ENCODE results near the gene SET. TPM values are rescaled to one million over a fixed set of nuclear protein-coding genes. Genes with fewer than 3 reads are reported as not detected.
A peak's percentile ranks its signal among the peaks of the same experiment; 100 is the strongest.
"Not testable (repeated sequence)": the region's sequence is repeated elsewhere in the genome, so short reads cannot be mapped to it uniquely, and the experiment has no call there.

The SET gene
- total RNA-seq, 1 donor from 2014 or later: 336 TPM

GRCh38 chr9:128685636-128686489 lies 3.2 kb upstream of the SET start:
- Histone ChIP-seq H3K4me1 (ENCODE audit: control insufficient read depth in 3 of 3, insufficient read depth in 3 of 3, low read length in 3 of 3) (peaks cover 16 to 23% (median 18%) of the 10 kb centered on the region in 3 donors), H3K9ac (ENCODE audit: low read depth in 1 of 3, low read length in 3 of 3) (peak overlapping the region in 1 of 3 donors; percentile 38), H3K4me3 (ENCODE audit: low read length in 3 of 3) (no peak overlapping the region), H3K27ac (ENCODE audit: low read depth, low read length) (no peak overlapping the region), H3K9me3 (ENCODE audit: control insufficient read depth in 3 of 3, low read length in 3 of 3) (no peaks in the 10 kb centered on the region), H3K27me3 (ENCODE audit: control insufficient read depth in 3 of 3, insufficient read depth in 3 of 3, low read length in 3 of 3) (peaks cover 0 to 12% (median 5%) of the 10 kb centered on the region in 3 donors), H3K36me3 (ENCODE audit: control insufficient read depth in 3 of 3, insufficient read depth in 3 of 3, low read length in 3 of 3) (no peaks in the 10 kb centered on the region)

DNA sequence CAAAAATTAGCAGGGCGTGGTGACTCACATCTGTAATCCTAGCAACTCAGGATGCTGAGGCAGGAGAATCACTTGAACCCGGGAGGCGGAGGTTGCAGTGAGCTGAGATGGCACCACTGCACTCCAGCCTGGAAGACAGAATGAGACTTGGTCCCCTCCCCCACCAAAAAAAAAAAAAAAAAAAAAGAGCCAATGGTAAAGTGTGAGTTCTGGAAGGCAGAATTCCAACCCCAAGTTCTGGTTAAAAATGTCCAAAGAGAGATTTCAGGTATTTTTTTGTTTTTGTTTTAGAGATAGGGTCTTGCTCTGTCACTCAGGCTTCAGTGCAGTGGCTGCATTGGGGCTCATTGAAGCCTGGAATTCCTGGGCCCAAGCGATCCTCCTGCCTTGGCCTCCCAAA lies 1.6 kb upstream of the SET start:
- H3K4me1 ChIP-seq (ENCODE audit: control insufficient read depth in 3 of 3, insufficient read depth in 3 of 3, low read length in 3 of 3): peaks cover 16 to 25% (median 22%) of the 10 kb centered on the region in 3 donors
- H3K27me3 ChIP-seq (ENCODE audit: control insufficient read depth in 3 of 3, insufficient read depth in 3 of 3, low read length in 3 of 3): peaks cover 0 to 12% (median 5%) of the 10 kb centered on the region in 3 donors
- no peak overlapping the region for H3K9ac ChIP-seq (ENCODE audit: low read depth in 1 of 3, low read length in 3 of 3)
- H3K4me3 ChIP-seq (ENCODE audit: low read length in 3 of 3): no peak overlapping the region
- peaks cover 0 to 10% (median 9%) of the 10 kb centered on the region in 3 donors for H3K36me3 ChIP-seq (ENCODE audit: control insufficient read depth in 3 of 3, insufficient read depth in 3 of 3, low read length in 3 of 3)
- no peak overlapping the region for H3K27ac ChIP-seq (ENCODE audit: low read depth, low read length)
- H3K9me3 ChIP-seq (ENCODE audit: control insufficient read depth in 3 of 3, low read length in 3 of 3): no peaks in the 10 kb centered on the region

- peaks cover 16 to 25% (median 20%) of the 10 kb centered on the region in 3 donors for H3K4me1 ChIP-seq (ENCODE audit: control insufficient read depth in 3 of 3, insufficient read depth in 3 of 3, low read length in 3 of 3)
- H3K27me3 ChIP-seq (ENCODE audit: control insufficient read depth in 3 of 3, insufficient read depth in 3 of 3, low read length in 3 of 3): peaks cover 0 to 9% (median 5%) of the 10 kb centered on the region in 3 donors
- H3K36me3 ChIP-seq (ENCODE audit: control insufficient read depth in 3 of 3, insufficient read depth in 3 of 3, low read length in 3 of 3): peaks cover 15 to 26% (median 26%) of the 10 kb centered on the region in 3 donors
- peak overlapping the region; percentile 68 for H3K27ac ChIP-seq (ENCODE audit: low read depth, low read length)
- no peaks in the 10 kb centered on the region for H3K9me3 ChIP-seq (ENCODE audit: control insufficient read depth in 3 of 3, low read length in 3 of 3)
- H3K9ac ChIP-seq (ENCODE audit: low read depth in 1 of 3, low read length in 3 of 3): peak overlapping the region in 1 of 3 donors; percentile 79
- H3K4me3 ChIP-seq (ENCODE audit: low read length in 3 of 3): peak overlapping the region in 2 of 3 donors; percentile 52 to 61
Observed at GRCh38 chr9:128689293-128689774, 312 bp downstream of the SET start.

DNA sequence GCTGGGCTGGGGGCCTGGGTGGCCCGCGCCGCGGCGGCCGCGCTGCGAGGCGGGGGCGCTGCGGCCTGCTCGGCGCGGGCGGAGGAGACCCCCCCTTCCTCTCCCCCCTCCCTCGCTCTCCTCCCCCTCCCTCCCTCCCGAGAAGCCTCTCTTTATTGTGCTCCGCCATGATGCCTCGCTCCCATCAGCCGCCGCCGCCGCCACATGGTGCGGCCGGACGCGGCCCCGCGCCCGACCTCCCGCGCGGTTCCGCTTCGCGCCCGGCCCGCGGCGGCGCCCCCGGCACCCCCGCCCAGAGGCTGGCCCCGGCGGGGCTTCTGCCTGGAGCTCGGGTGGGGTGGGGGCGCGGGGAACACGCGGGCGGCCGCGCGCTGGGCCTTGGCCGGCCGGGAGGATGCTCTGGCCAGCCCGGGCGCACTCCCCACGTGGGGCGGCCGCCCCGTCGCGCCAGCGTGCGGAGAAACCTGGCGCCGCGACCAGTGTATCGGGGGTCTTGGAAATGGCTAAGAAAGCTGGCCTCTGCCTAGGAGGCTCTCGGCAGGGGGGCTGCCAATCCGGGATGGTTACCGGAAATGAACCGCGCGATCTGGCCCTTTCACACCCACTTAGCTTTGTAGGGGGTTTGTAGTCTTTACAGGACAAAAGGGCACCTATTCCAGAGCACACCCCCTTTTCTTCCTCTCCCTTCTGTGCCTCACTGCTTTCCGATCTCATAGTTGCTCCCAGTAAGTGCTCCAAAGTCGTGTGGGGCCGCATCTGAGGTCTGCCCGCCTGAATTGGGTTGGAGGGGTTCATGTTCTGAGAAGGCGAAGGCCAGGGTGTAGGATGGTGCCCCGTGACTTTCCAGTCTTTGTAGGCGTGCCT lies 1.0 kb downstream of the SET start:
- H3K9ac ChIP-seq (ENCODE audit: low read depth in 1 of 3, low read length in 3 of 3): peak overlapping the region; percentile 71 to 80 (median 74)

GRCh38 chr9:128690684-128691034 lies 1.6 kb downstream of the SET start:
- H3K4me3 ChIP-seq (ENCODE audit: low read length in 3 of 3): peak overlapping the region; percentile 68 to 76 (median 75)
- peaks cover 16 to 31% (median 28%) of the 10 kb centered on the region in 3 donors for H3K36me3 ChIP-seq (ENCODE audit: control insufficient read depth in 3 of 3, insufficient read depth in 3 of 3, low read length in 3 of 3)
- peak overlapping the region; percentile 12 for H3K27ac ChIP-seq (ENCODE audit: low read depth, low read length)
- no peaks in the 10 kb centered on the region for H3K27me3 ChIP-seq (ENCODE audit: control insufficient read depth in 3 of 3, insufficient read depth in 3 of 3, low read length in 3 of 3)
- peaks cover 13 to 20% (median 19%) of the 10 kb centered on the region in 3 donors for H3K4me1 ChIP-seq (ENCODE audit: control insufficient read depth in 3 of 3, insufficient read depth in 3 of 3, low read length in 3 of 3)
- H3K9ac ChIP-seq (ENCODE audit: low read depth in 1 of 3, low read length in 3 of 3): peak overlapping the region; percentile 71 to 80 (median 74)
- no peaks in the 10 kb centered on the region for H3K9me3 ChIP-seq (ENCODE audit: control insufficient read depth in 3 of 3, low read length in 3 of 3)

More for the DNA sequence above, 1.0 kb downstream of the SET start:
- H3K27me3 ChIP-seq (ENCODE audit: control insufficient read depth in 3 of 3, insufficient read depth in 3 of 3, low read length in 3 of 3): peaks cover 0 to 2% (median 0%) of the 10 kb centered on the region in 3 donors
- H3K4me1 ChIP-seq (ENCODE audit: control insufficient read depth in 3 of 3, insufficient read depth in 3 of 3, low read length in 3 of 3): peaks cover 13 to 20% (median 19%) of the 10 kb centered on the region in 3 donors
- H3K9me3 ChIP-seq (ENCODE audit: control insufficient read depth in 3 of 3, low read length in 3 of 3): no peaks in the 10 kb centered on the region
- peak overlapping the region; percentile 12 for H3K27ac ChIP-seq (ENCODE audit: low read depth, low read length)
- peak overlapping the region; percentile 68 to 76 (median 75) for H3K4me3 ChIP-seq (ENCODE audit: low read length in 3 of 3)
- peaks cover 16 to 29% (median 28%) of the 10 kb centered on the region in 3 donors for H3K36me3 ChIP-seq (ENCODE audit: control insufficient read depth in 3 of 3, insufficient read depth in 3 of 3, low read length in 3 of 3)

DNA sequence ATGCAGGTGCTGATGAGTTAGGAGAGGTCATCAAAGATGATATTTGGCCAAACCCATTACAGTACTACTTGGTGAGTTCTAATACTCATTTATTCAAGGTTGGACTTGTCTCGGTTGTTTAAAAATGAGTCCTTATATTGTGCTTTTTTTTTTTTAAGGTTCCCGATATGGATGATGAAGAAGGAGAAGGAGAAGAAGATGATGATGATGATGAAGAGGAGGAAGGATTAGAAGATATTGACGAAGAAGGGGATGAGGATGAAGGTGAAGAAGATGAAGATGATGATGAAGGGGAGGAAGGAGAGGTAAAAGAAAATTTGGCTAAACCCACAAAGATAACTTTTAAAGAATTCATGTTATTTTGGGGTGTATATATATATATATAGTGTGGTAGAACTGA lies 4.7 kb downstream of the SET start:
- H3K9ac ChIP-seq (ENCODE audit: low read depth in 1 of 3, low read length in 3 of 3); H3K4me3 ChIP-seq (ENCODE audit: low read length in 3 of 3); H3K9me3 ChIP-seq (ENCODE audit: control insufficient read depth in 3 of 3, low read length in 3 of 3); H3K27me3 ChIP-seq (ENCODE audit: control insufficient read depth in 3 of 3, insufficient read depth in 3 of 3, low read length in 3 of 3); H3K27ac ChIP-seq (ENCODE audit: low read depth, low read length): not testable (repeated sequence)
- Histone ChIP-seq H3K36me3 (ENCODE audit: control insufficient read depth in 3 of 3, insufficient read depth in 3 of 3, low read length in 3 of 3) (peaks cover 16 to 45% (median 31%) of the 10 kb centered on the region in 3 donors), H3K4me1 (ENCODE audit: control insufficient read depth in 3 of 3, insufficient read depth in 3 of 3, low read length in 3 of 3) (peaks cover 8 to 12% (median 10%) of the 10 kb centered on the region in 3 donors)

DNA sequence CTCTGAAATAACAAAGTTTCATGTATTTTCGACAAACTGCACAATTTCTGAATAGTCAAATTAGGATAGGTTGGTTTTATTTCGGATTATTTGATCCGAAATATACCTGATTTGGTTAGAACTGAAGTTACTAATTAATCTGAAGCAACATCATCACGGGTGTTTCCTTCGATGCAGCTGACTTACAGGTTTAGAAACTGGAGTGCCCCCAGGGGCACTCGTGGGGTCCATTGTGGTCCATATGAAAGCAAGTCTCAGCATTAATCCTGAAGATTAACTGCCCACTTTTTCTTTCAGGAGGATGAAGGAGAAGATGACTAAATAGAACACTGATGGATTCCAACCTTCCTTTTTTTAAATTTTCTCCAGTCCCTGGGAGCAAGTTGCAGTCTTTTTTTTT lies 5.3 kb downstream of the SET start:
- Histone ChIP-seq H3K4me3 (ENCODE audit: low read length in 3 of 3) (no peak overlapping the region), H3K27me3 (ENCODE audit: control insufficient read depth in 3 of 3, insufficient read depth in 3 of 3, low read length in 3 of 3) (no peaks in the 10 kb centered on the region), H3K4me1 (ENCODE audit: control insufficient read depth in 3 of 3, insufficient read depth in 3 of 3, low read length in 3 of 3) (peaks cover 8 to 12% (median 10%) of the 10 kb centered on the region in 3 donors), H3K36me3 (ENCODE audit: control insufficient read depth in 3 of 3, insufficient read depth in 3 of 3, low read length in 3 of 3) (peaks cover 16 to 45% (median 31%) of the 10 kb centered on the region in 3 donors), H3K9me3 (ENCODE audit: control insufficient read depth in 3 of 3, low read length in 3 of 3) (no peaks in the 10 kb centered on the region), H3K27ac (ENCODE audit: low read depth, low read length) (no peak overlapping the region), H3K9ac (ENCODE audit: low read depth in 1 of 3, low read length in 3 of 3) (no peak overlapping the region)

- Histone ChIP-seq H3K27me3 (ENCODE audit: control insufficient read depth in 3 of 3, insufficient read depth in 3 of 3, low read length in 3 of 3) (no peaks in the 10 kb centered on the region), H3K9ac (ENCODE audit: low read depth in 1 of 3, low read length in 3 of 3) (no peak overlapping the region), H3K9me3 (ENCODE audit: control insufficient read depth in 3 of 3, low read length in 3 of 3) (no peaks in the 10 kb centered on the region), H3K4me3 (ENCODE audit: low read length in 3 of 3) (no peak overlapping the region), H3K27ac (ENCODE audit: low read depth, low read length) (no peak overlapping the region), H3K4me1 (ENCODE audit: control insufficient read depth in 3 of 3, insufficient read depth in 3 of 3, low read length in 3 of 3) (peaks cover 0 to 3% (median 3%) of the 10 kb centered on the region in 3 donors), H3K36me3 (ENCODE audit: control insufficient read depth in 3 of 3, insufficient read depth in 3 of 3, low read length in 3 of 3) (peaks cover 16 to 37% (median 24%) of the 10 kb centered on the region in 3 donors)
Observed at GRCh38 chr9:128696923-128697707, 8.1 kb downstream of the SET start.

DNA sequence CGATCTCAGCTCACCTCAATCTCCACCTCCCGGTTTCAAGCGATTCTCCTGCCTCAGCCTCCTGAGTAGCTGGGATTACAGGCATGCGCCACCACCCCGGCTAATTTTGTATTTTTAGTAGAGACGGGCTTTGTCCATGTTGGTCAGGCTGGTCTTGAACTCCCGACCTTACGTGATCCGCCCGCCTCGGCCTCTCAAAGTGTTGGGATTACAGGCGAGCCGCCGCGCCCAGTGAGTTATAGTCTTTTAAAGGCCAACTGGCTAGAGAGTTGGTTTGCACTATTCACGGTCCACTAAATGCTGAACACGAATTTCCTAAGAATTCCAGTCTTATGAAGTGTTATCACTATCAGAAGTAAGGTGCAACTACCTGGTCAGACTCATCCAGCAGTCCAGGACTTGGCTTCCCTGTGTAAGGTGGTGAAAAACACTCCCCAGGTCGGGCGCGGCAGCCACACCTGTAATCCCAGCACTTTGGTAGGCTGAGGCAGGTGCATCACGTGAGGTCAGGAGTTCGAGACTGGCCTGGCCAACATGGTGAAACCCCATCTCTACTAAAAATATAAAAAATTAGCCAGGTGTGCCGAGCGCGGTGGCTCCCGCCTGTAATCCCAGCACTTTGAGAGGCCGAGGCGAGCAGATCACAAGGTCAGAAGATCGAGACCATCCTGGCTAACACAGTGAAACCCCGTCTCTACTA lies 10.2 kb downstream of the SET start:
- H3K36me3 ChIP-seq (ENCODE audit: control insufficient read depth in 3 of 3, insufficient read depth in 3 of 3, low read length in 3 of 3): peaks cover 2 to 19% (median 5%) of the 10 kb centered on the region in 3 donors
- H3K9me3 ChIP-seq (ENCODE audit: control insufficient read depth in 3 of 3, low read length in 3 of 3); H3K4me1 ChIP-seq (ENCODE audit: control insufficient read depth in 3 of 3, insufficient read depth in 3 of 3, low read length in 3 of 3); H3K27ac ChIP-seq (ENCODE audit: low read depth, low read length); H3K9ac ChIP-seq (ENCODE audit: low read depth in 1 of 3, low read length in 3 of 3); H3K4me3 ChIP-seq (ENCODE audit: low read length in 3 of 3); H3K27me3 ChIP-seq (ENCODE audit: control insufficient read depth in 3 of 3, insufficient read depth in 3 of 3, low read length in 3 of 3): not testable (repeated sequence)
